HL-60 (cell line): Measurements from ENCODE around the gene SLAMF9.

Experiments
- DNase-seq, 2 experiments: peaks; one replicate each; pipeline ENCODE4 v3.0.0-alpha.2; 2010 to 2020; ENCODE audit warnings: low read depth in 1 of 2, low spot score in 1 of 2
- H3K27ac ChIP-seq: fragments of 250-450 bp; sonication (Bioruptor Pico); replicated peaks from 2 replicates; pipeline ENCODE4 v1.5.1; 2020; ENCODE audit warnings: mild to moderate bottlenecking, moderate library complexity
- H3K27me3 ChIP-seq: fragments of 250-450 bp; sonication (Bioruptor Pico); 2 replicates; pipeline ENCODE4 v1.5.1; 2021; ENCODE audit warnings: mild to moderate bottlenecking, moderate library complexity; ENCODE audit not compliant: insufficient read depth, poor library complexity, severe bottlenecking
- H3K4me3 ChIP-seq: replicated peaks from 2 replicates; pipeline ENCODE4 v1.5.1; 2011; ENCODE audit warnings: mild to moderate bottlenecking, control low read depth, low read length; ENCODE audit not compliant: insufficient read depth
- CTCF ChIP-seq: IDR thresholded peaks from one replicate; pipeline ENCODE4 v1.5.1; 2011; ENCODE audit warnings: low read length, control low read depth, inconsistent platforms; ENCODE audit not compliant: insufficient read depth
- GABPA ChIP-seq: IDR thresholded peaks from 2 replicates; pipeline ENCODE4 v1.6.1; 2012; ENCODE audit warnings: low read depth
- POLR2AphosphoS5 ChIP-seq: IDR thresholded peaks from 2 replicates; pipeline ENCODE4 v1.6.1; 2012; ENCODE audit warnings: low read depth
- REST ChIP-seq: IDR thresholded peaks from 2 replicates; pipeline ENCODE4 v1.6.1; 2012; ENCODE audit warnings: low read depth; ENCODE audit not compliant: insufficient replicate concordance
- SPI1 ChIP-seq: IDR thresholded peaks from 2 replicates; pipeline ENCODE4 v1.6.1; 2012; ENCODE audit warnings: low read depth, mild to moderate bottlenecking, borderline replicate concordance

The SLAMF9 gene

GRCh38 chr1:159914252-159915018 is 39.6 kb downstream of the SLAMF9 start:
- H3K27ac ChIP-seq = no peak overlapping the region

GRCh38 chr1:159913451-159914192 is 40.4 kb downstream of the SLAMF9 start:
- Histone ChIP-seq H3K4me3 (no peak overlapping the region), H3K27ac (no peak overlapping the region), H3K27me3 (no peaks in the 10 kb centered on the region)
- no peak for TF ChIP-seq SPI1
- no peak for TF ChIP-seq CTCF
- TF ChIP-seq POLR2AphosphoS5 = no peak
- no peak for TF ChIP-seq REST
- no peak for TF ChIP-seq GABPA
- DNase-seq = no peak

More at GRCh38 chr1:159914252-159915018, 39.6 kb downstream of the SLAMF9 start:
- DNase-seq = no peak
- no peak overlapping the region for H3K4me3 ChIP-seq
- no peaks in the 10 kb centered on the region for H3K27me3 ChIP-seq
- TF ChIP-seq SPI1 = no peak
- no peak for TF ChIP-seq GABPA
- TF ChIP-seq REST = no peak
- no peak for TF ChIP-seq POLR2AphosphoS5
- no peak for TF ChIP-seq CTCF

GRCh38 chr1:159911326-159912070 is 42.5 kb downstream of the SLAMF9 start:
- DNase-seq = peak in 1 of 2 experiments; percentile 37
- Histone ChIP-seq H3K27ac (peak overlapping the region; percentile 93), H3K27me3 (no peaks in the 10 kb centered on the region), H3K4me3 (no peak overlapping the region)
- no peak for TF ChIP-seq GABPA
- TF ChIP-seq REST = no peak
